HEK293 (cell line): ENCODE results near the gene AP3S2.
A peak's percentile ranks its signal among the peaks of the same experiment; 100 is the strongest.
"Not testable (repeated sequence)": the region's sequence is repeated elsewhere in the genome, so short reads cannot be mapped to it uniquely, and the experiment has no call there.

Experiments used
- CTCF ChIA-PET: fragments of 350-600 bp; formaldehyde crosslinking; extraction: SDS; loops from one replicate; lab custom pipeline; 2021; ENCODE audit warnings: antibody characterized with exemption; lab: Yijun Ruan, JAX
- POLR2A ChIA-PET: fragments of 300-600 bp; formaldehyde crosslinking; extraction: SDS; loops from one replicate; lab custom pipeline; 2020; ENCODE audit warnings: antibody characterized with exemption, inconsistent platforms; lab: Yijun Ruan, JAX
- H3K27ac ChIP-seq: fragments of 200-500 bp; sonication (Bioruptor generic); 2 replicates; pipeline ENCODE4 v1.5.1; 2014; ENCODE audit warnings: low read depth, low read length, control low read depth, inconsistent platforms; ENCODE audit errors: extremely low read depth
- H3K36me3 ChIP-seq, 2 experiments: fragments of 200-500 bp in 1 of 2; sonication (Bioruptor generic) in 1 of 2; 1 replicate in 1 of 2; 2 replicates in 1 of 2; pipeline ENCODE4 v1.5.1; 2014 to 2017; ENCODE audit warnings: inconsistent platforms in 2 of 2, low read length in 2 of 2; ENCODE audit not compliant: control insufficient read depth in 2 of 2, insufficient read depth in 1 of 2
- H3K4me1 ChIP-seq: fragments of 200-500 bp; sonication (Bioruptor generic); 2 replicates; pipeline ENCODE4 v1.5.1; 2014; ENCODE audit warnings: mild to moderate bottlenecking, low read length, inconsistent platforms; ENCODE audit not compliant: control insufficient read depth, insufficient read depth
- H3K4me3 ChIP-seq: 2 replicates; pipeline ENCODE4 v1.5.1; 2011; ENCODE audit warnings: low read depth, mild to moderate bottlenecking, control low read depth, low read length, moderate library complexity
- H3K9me3 ChIP-seq: fragments of 200-500 bp; sonication (Bioruptor generic); 2 replicates; pipeline ENCODE4 v1.5.1; 2014; ENCODE audit warnings: low read depth, low read length, inconsistent platforms; ENCODE audit not compliant: control insufficient read depth, insufficient read depth
- BCL11A ChIP-seq: fragments of 450-650 bp; formaldehyde crosslinking; IDR thresholded peaks from 2 replicates; pipeline ENCODE4 v1.5.1; 2016; ENCODE audit warnings: low read depth, missing biosample characterization, missing genetic modification characterization
- PRDM2 ChIP-seq: fragments of 450-650 bp; formaldehyde crosslinking; IDR thresholded peaks from 2 replicates; pipeline ENCODE4 v1.5.1; 2016; ENCODE audit warnings: missing biosample characterization, missing genetic modification characterization, borderline replicate concordance
- ZBTB17 ChIP-seq: fragments of 450-650 bp; formaldehyde crosslinking; IDR thresholded peaks from 2 replicates; pipeline ENCODE4 v1.5.1; 2016; ENCODE audit warnings: missing biosample characterization, missing genetic modification characterization
- ZNF148 ChIP-seq: fragments of 450-650 bp; formaldehyde crosslinking; IDR thresholded peaks from 2 replicates; pipeline ENCODE4 v1.5.0; 2017; ENCODE audit warnings: missing biosample characterization, missing genetic modification characterization, borderline replicate concordance
- ZNF18 ChIP-seq: fragments of 450-650 bp; formaldehyde crosslinking; IDR thresholded peaks from 2 replicates; pipeline ENCODE4 v1.5.1; 2016; ENCODE audit warnings: missing biosample characterization, missing genetic modification characterization
- ZNF366 ChIP-seq: fragments of 450-650 bp; formaldehyde crosslinking; conservative IDR thresholded peaks from 2 replicates; pipeline ENCODE4 v1.5.1; 2016; ENCODE audit warnings: missing biosample characterization, missing genetic modification characterization
- ZNF555 ChIP-seq: fragments of 450-650 bp; formaldehyde crosslinking; conservative IDR thresholded peaks from 2 replicates; pipeline ENCODE4 v1.5.1; 2017; ENCODE audit warnings: missing biosample characterization, mild to moderate bottlenecking, missing genetic modification characterization, inconsistent platforms
- ZNF610 ChIP-seq: fragments of 450-650 bp; formaldehyde crosslinking; IDR thresholded peaks from 2 replicates; pipeline ENCODE4 v1.5.1; 2016; ENCODE audit warnings: missing biosample characterization, missing genetic modification characterization, borderline replicate concordance
- ZNF623 ChIP-seq: fragments of 450-650 bp; formaldehyde crosslinking; IDR thresholded peaks from 2 replicates; pipeline ENCODE4 v1.5.1; 2016; ENCODE audit warnings: missing biosample characterization, missing genetic modification characterization
- ZNF785 ChIP-seq: fragments of 450-650 bp; formaldehyde crosslinking; IDR thresholded peaks from 2 replicates; pipeline ENCODE4 v1.5.1; 2016; ENCODE audit warnings: missing biosample characterization, missing genetic modification characterization

Gene AP3S2

GRCh38 chr15:89939910-89940309, 46.1 kb upstream of the AP3S2 start:
- Histone ChIP-seq H3K27ac (no peak overlapping the region), H3K4me3 (no peak overlapping the region), H3K4me1 (no peaks in the 10 kb centered on the region), H3K9me3 (no peaks in the 10 kb centered on the region), H3K36me3 (no peaks in the 10 kb centered on the region)
- TF ChIP-seq ZNF148 (tag by site-specific recombination) (no peak), ZBTB17 (tag by site-specific recombination) (no peak), ZNF555 (no peak), BCL11A (tag by site-specific recombination) (no peak), ZNF785 (no peak), ZNF18 (tag by site-specific recombination) (no peak), PRDM2 (tag by site-specific recombination) (no peak), ZNF610 (tag by site-specific recombination) (no peak), ZNF623 (tag by site-specific recombination) (no peak)
- ChIA-PET CTCF (interaction anchor here (0.6 to 3.0 kb wide), 3 partner anchors 12 to 45 kb away, joined by 5 to 9 read pairs (median 8); no protein-coding TSS in a partner anchor), POLR2A (interaction anchor here (1.2 kb wide), 1 partner anchor 27 kb away, joined by 4 read pairs; the partner anchor contains the start of gene ARPIN)

- H3K4me1 ChIP-seq, H3K4me3 ChIP-seq, H3K27ac ChIP-seq, H3K9me3 ChIP-seq, H3K36me3 ChIP-seq: not testable (repeated sequence)
- ChIA-PET POLR2A (interaction anchor here (0.6 kb wide), 1 partner anchor 304 kb away, joined by 4 read pairs; no protein-coding TSS in a partner anchor), CTCF (interaction anchor here (0.7 to 3.0 kb wide), 2 partner anchors 12 to 32 kb away, joined by 5 to 8 read pairs; no protein-coding TSS in a partner anchor)
- peak; percentile 69 for TF ChIP-seq ZNF366
These were observed 45.6 kb upstream of the AP3S2 start for GRCh38 chr15:89939377-89939776.
